ENCODE results near the gene SDHC. TPM values are rescaled to one million over a fixed set of nuclear protein-coding genes. Genes with fewer than 3 reads are reported as not detected.
A peak's percentile ranks its signal among the peaks of the same experiment; 100 is the strongest.
"Not testable (repeated sequence)": the region's sequence is repeated elsewhere in the genome, so short reads cannot be mapped to it uniquely, and the experiment has no call there.

SDHC gene
- total RNA-seq, 4 donors from 2014 or later, result 22.9 to 66.3 (median 49.3) TPM

DNA sequence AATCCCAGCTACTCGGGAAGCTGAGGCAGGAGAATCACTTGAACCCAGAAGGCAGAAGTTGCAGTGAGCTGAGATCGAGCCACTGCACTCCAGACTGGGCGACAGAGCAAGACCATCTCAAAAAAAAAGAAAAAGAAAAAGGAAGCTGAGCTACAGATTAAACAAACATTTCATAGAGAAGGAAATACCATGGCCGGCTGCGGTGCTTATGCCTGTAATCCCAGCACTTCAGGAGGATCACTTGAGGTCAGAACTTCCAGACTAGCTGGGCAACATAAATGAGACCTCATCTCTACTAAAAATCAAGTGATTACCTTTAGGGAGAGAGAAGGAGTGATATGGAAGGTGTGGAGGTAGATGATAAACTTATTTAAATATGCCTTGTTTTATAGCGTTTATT is 67.5 kb downstream of the SDHC start:
- DNase-seq (ENCODE audit: low spot score) (no peak), ATAC-seq (ENCODE audit: low FRiP score) (no peak)
- TF ChIP-seq, protein P1, sequence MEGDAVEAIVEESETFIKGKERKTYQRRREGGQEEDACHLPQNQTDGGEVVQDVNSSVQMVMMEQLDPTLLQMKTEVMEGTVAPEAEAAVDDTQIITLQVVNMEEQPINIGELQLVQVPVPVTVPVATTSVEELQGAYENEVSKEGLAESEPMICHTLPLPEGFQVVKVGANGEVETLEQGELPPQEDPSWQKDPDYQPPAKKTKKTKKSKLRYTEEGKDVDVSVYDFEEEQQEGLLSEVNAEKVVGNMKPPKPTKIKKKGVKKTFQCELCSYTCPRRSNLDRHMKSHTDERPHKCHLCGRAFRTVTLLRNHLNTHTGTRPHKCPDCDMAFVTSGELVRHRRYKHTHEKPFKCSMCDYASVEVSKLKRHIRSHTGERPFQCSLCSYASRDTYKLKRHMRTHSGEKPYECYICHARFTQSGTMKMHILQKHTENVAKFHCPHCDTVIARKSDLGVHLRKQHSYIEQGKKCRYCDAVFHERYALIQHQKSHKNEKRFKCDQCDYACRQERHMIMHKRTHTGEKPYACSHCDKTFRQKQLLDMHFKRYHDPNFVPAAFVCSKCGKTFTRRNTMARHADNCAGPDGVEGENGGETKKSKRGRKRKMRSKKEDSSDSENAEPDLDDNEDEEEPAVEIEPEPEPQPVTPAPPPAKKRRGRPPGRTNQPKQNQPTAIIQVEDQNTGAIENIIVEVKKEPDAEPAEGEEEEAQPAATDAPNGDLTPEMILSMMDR (IDR thresholded peaks at IDR 0.05), result no peak

DNA sequence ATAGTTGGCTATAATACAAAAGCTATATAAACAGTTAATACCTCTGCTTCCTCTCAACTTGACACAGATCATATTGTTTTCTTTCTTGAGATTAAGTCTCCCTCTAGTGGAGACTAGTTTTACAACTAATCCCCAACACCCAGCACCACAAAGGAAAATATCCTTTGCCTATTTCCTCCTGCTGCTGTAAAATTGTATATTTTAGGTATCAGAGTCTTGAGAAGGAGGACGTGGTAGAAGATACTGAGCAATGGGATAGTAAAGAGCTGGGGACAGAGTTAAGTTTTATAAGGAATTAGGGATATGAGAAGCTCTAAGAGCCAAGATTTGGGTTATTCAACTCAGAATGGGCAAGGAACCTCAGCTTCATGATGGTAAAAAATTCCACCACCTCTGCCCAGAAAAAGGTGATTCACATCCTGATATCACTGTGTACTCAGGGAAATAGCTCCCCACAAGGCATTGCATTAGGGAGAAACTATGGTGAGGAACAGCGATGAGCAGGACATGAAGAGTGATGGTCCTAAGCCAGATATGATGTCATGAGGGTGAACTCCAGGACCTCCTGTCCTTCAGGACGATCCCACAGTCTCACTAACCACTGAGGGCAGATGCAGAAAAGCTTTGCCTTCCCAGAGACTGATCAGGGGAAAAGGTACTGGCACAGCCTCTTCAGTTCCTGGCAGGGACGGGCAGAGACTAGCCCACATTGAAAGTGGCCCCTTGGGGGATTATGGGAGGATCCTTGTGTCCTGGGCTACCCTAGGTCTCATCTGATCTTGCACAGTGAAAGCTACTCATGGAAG is 68.2 kb downstream of the SDHC start:
- ATAC-seq (ENCODE audit: low FRiP score) (peak; percentile 93), DNase-seq (ENCODE audit: low spot score) (no peak)
- TF ChIP-seq, protein P1 (IDR thresholded peaks at IDR 0.05), result peak in 2 of 3 donors; percentile 32 to 40

DNA sequence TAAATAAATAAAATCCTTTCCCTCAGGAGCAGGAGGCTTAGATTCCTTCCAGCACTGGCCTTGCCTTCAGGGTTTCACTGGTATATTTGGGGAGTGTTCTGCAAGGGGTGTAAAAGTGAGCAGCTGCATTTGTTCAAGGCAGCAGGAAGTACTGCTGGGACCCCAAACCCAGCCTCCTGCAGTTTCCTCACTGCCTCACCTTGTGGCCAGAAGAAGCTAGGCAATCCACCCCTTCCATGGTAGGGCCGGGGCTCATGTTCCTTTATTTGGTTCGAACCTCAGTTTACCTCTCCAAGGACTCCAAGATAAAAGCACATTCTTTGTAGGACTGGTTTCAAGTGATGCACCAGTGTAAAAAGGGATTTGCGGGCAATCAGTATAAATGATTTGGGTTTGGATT is 74.5 kb downstream of the SDHC start:
- TF ChIP-seq, protein P1 (IDR thresholded peaks at IDR 0.05), result no peak
- ATAC-seq (ENCODE audit: low FRiP score), result no peak

DNA sequence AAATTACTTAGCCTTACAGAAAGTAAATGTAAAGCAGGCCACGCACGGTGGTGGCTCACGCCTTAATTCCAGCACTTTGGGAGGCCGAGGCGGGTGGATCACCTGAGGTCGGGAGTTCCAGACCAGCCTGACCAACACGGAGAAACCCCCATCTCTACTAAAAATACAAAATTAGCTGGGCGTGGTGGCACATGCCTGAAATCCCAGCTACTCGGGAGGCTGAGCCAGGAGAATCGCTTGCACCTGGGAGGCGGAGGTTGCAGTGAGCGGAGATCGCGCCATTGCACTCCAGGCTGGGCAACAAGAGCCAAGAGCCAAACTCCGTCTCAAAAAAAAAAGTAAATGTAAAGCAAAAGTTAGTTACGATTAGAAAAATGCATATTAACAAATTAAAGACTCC is 75.0 kb downstream of the SDHC start:
- ATAC-seq (ENCODE audit: low FRiP score); DNase-seq (ENCODE audit: low spot score): not testable (repeated sequence)

More for the DNA sequence above, 74.5 kb downstream of the SDHC start:
- no peak for DNase-seq (ENCODE audit: low spot score)

DNA sequence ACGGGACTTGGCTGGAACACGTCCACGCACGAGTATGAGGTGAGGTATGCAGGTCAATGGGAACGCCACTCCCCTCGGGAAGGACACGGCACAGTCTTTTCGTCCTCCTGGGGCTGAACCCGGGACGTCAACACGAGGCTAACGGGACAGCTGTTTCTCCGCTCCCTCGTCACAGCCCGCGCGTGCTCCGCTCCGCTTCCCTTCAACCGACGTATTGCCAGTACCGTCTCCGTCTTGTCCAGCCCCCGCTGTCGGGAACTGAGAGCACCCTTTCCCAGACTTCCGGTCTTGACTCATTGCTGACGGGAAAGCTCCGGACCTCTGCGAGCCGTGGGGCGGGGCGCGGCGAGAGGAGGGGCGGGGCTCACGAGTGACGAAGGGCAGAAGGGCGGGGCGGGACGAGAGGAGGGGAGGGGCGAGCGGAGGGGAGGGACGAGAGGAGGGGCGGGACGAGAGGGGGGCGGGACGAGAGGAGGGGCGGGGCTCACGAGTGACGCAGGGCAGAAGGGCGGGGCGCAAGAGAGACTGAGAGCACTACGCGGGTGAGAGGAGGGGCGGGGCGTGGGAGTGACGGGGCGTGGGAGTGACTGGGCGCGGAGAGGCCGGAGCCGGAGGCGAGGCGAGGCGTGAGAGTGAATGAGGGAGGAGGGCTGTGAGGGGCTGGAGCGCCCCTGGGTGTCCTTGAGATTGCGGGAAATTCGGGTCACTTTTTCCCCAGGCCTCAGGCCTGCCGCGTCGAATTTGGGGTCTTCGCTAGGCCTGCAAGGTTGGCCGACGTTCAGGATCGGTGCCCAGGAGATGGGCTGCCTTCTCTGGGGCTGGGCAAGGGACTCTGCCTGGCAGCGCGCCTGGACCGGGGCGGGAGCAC is 75.7 kb downstream of the SDHC start:
- ATAC-seq (ENCODE audit: low FRiP score) (peak; percentile 91), DNase-seq (ENCODE audit: low spot score) (peak; percentile 94)
- TF ChIP-seq, protein P1 (IDR thresholded peaks at IDR 0.05), result no peak

DNA sequence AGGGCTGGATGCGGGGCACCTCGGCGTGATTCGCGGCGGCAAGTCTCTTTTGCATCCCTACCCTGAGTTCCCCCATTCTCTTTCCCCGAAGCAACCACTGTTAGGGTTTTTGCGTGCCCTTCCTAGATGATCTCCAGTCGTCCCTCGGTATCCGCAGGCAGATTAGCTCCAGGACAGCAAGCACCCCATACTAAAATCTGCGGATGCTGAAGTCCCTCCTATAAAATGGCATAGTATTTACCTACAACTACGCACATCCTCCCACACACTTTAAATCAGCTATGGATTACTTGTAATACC is 76.3 kb downstream of the SDHC start:
- TF ChIP-seq, protein P1 (IDR thresholded peaks at IDR 0.05), result no peak
- no peak for DNase-seq (ENCODE audit: low spot score)
- ATAC-seq (ENCODE audit: low FRiP score), result no peak

DNA sequence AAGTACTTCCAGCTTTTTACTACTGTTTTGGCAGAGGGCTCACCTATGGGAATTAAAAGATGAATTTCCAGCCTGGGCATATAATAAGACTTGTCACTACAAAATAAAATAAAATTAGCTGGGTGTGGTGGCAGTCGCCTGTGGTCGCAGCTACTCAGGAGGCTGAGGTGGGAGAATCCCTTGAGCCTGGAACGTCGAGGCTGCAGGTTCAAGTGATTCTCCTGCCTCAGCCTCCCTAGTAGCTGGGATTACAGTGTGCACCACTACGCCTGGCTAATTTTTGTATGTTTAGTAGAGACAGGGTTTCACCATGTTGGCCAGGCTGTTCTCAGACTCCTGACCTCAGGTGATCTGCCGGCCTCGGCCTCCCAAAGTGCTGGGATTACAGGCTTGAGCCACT is 77.0 kb downstream of the SDHC start:
- ATAC-seq (ENCODE audit: low FRiP score); DNase-seq (ENCODE audit: low spot score): not testable (repeated sequence)

DNA sequence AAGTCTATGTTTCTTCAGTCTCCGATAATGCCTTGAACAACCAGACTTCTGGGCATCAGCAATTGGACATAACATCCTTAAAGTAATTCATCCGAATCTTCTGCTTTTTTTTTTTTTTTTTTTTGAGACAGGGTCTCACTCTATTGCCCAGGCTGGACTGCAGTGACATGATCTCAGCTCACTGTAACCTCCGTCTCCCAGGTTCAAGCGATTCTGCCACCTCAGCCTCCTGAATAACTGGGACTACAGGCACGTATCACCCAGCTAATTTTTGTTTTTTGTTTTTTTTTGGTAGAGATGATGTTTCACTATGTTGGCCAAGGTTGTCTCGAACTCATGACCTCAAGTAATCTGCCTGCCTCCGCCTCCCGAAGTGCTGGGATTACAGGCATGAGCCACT is 77.4 kb downstream of the SDHC start:
- DNase-seq (ENCODE audit: low spot score), result no peak
- ATAC-seq (ENCODE audit: low FRiP score), result no peak
- TF ChIP-seq, protein P1 (IDR thresholded peaks at IDR 0.05), result no peak
